22Rv1 (cell line): ENCODE results near the gene UGT2B15.
"Not testable (repeated sequence)": the region's sequence is repeated elsewhere in the genome, so short reads cannot be mapped to it uniquely, and the experiment has no call there.

Source experiments
- CTCF ChIP-seq: fragments of 450-650 bp; IDR thresholded peaks from 2 replicates; pipeline ENCODE4 v1.5.1; 2017; ENCODE audit warnings: mild to moderate bottlenecking
- ZFX ChIP-seq: fragments of 450-650 bp; IDR thresholded peaks from 2 replicates; pipeline ENCODE4 v1.6.1; 2017; ENCODE audit warnings: antibody characterized with exemption, borderline replicate concordance

- TF ChIP-seq CTCF, ZFX: not testable (repeated sequence)
Observed at GRCh38 chr4:68667551-68667950, 2.9 kb downstream of the UGT2B15 start.
